Liver (tissue), 9 donors: ENCODE results near the gene DSG2. TPM values are rescaled to one million over a fixed set of nuclear protein-coding genes. Genes with fewer than 3 reads are reported as not detected.

Experiments used
- DNase-seq: peaks from one replicate; pipeline ENCODE4 v3.0.0-alpha.2; 2017; ENCODE audit warnings: low spot score
- H3K27ac ChIP-seq, 2 donors: one replicate each; pipeline ENCODE4 v1.7.0; 2013; ENCODE audit warnings: inconsistent platforms in 2 of 2, low read length in 2 of 2, control low read depth in 1 of 2, low read depth in 1 of 2, mild to moderate bottlenecking in 1 of 2
- H3K27me3 ChIP-seq, 4 donors: one replicate each; pipeline versions ENCODE4 v1.6.1 to v1.7.0; 2013; ENCODE audit warnings: low read length in 3 of 4, inconsistent platforms in 1 of 4, mild to moderate bottlenecking in 1 of 4, moderate library complexity in 1 of 4; ENCODE audit not compliant: control insufficient read depth in 4 of 4, insufficient read depth in 4 of 4
- H3K36me3 ChIP-seq, 4 donors: one replicate each; pipeline versions ENCODE4 v1.6.1 to v1.7.0; 2013; ENCODE audit warnings: low read length in 3 of 4, mild to moderate bottlenecking in 3 of 4, low read depth in 1 of 4, moderate library complexity in 1 of 4; ENCODE audit not compliant: control insufficient read depth in 4 of 4, insufficient read depth in 3 of 4
- H3K4me1 ChIP-seq, 4 donors: one replicate each; pipeline versions ENCODE4 v1.6.1 to v1.7.0; 2013; ENCODE audit warnings: low read length in 3 of 4, mild to moderate bottlenecking in 3 of 4, moderate library complexity in 1 of 4; ENCODE audit not compliant: control insufficient read depth in 4 of 4, insufficient read depth in 4 of 4
- H3K4me3 ChIP-seq, 3 donors: one replicate each; pipeline versions ENCODE4 v1.6.1 to v1.7.0; 2013; ENCODE audit warnings: low read length in 3 of 3, control low read depth in 1 of 3, low read depth in 1 of 3, mild to moderate bottlenecking in 1 of 3
- H3K9ac ChIP-seq, 2 donors: one replicate each; pipeline ENCODE4 v1.7.0; 2013; ENCODE audit warnings: low read length in 2 of 2, mild to moderate bottlenecking in 2 of 2, moderate library complexity in 2 of 2, control low read depth in 1 of 2, low read depth in 1 of 2
- H3K9me3 ChIP-seq, 4 donors: one replicate each; pipeline versions ENCODE4 v1.6.1 to v1.7.0; 2013; ENCODE audit warnings: low read length in 3 of 4; ENCODE audit not compliant: control insufficient read depth in 4 of 4
- EGR1 ChIP-seq, 2 donors: IDR thresholded peaks; 2 replicates each; pipeline ENCODE4 v1.6.1; 2016 to 2018; ENCODE audit warnings: antibody characterized with exemption in 2 of 2, low read depth in 2 of 2
- FOXA1 ChIP-seq: IDR thresholded peaks from 2 replicates; pipeline ENCODE4 v1.6.1; 2016; ENCODE audit warnings: antibody characterized with exemption
- FOXA2 ChIP-seq: IDR thresholded peaks from 2 replicates; pipeline ENCODE4 v1.6.1; 2016; ENCODE audit warnings: antibody characterized with exemption
- GABPA ChIP-seq, 2 donors: IDR thresholded peaks in 1 of 2; conservative IDR thresholded peaks in 1 of 2; 2 replicates each; pipeline ENCODE4 v1.6.1; 2016; ENCODE audit warnings: antibody characterized with exemption in 2 of 2, mild to moderate bottlenecking in 1 of 2, moderate library complexity in 1 of 2
- HNF4A ChIP-seq, 2 donors: conservative IDR thresholded peaks; 2 replicates each; pipeline ENCODE4 v1.6.1; 2016; ENCODE audit warnings: antibody characterized with exemption in 2 of 2, mild to moderate bottlenecking in 2 of 2
- HNF4G ChIP-seq: IDR thresholded peaks from 2 replicates; pipeline ENCODE4 v1.6.1; 2016; ENCODE audit warnings: antibody characterized with exemption
- JUND ChIP-seq, 2 donors: IDR thresholded peaks; 2 replicates each; pipeline ENCODE4 v1.6.1; 2016; ENCODE audit warnings: antibody characterized with exemption in 2 of 2
- NR2F2 ChIP-seq: IDR thresholded peaks from 2 replicates; pipeline ENCODE4 v1.6.1; 2016; ENCODE audit warnings: antibody characterized with exemption
- RAD21 ChIP-seq, 2 donors: IDR thresholded peaks; 2 replicates each; pipeline ENCODE4 v1.6.1; 2016; ENCODE audit warnings: antibody characterized with exemption in 2 of 2, mild to moderate bottlenecking in 2 of 2
- RXRA ChIP-seq, 2 donors: IDR thresholded peaks; 2 replicates each; pipeline ENCODE4 v1.6.1; 2017 to 2018; ENCODE audit warnings: antibody characterized with exemption in 2 of 2, mild to moderate bottlenecking in 1 of 2
- SP1 ChIP-seq: IDR thresholded peaks from 2 replicates; pipeline ENCODE4 v1.6.1; 2018; ENCODE audit warnings: antibody characterized with exemption, mild to moderate bottlenecking
- TAF1 ChIP-seq: conservative IDR thresholded peaks from 2 replicates; pipeline ENCODE4 v1.6.1; 2016; ENCODE audit warnings: antibody characterized with exemption, mild to moderate bottlenecking
- YY1 ChIP-seq: IDR thresholded peaks from 2 replicates; pipeline ENCODE4 v1.6.1; 2016; ENCODE audit warnings: antibody characterized with exemption, mild to moderate bottlenecking
- WGBS: extraction: QIAGEN DNeasy Blood & Tissue Kit; methylation state at CpG from one replicate; pipeline ENCODE4 v1.1.7; 2013; 5-methylcytosine and 5-hydroxymethylcytosine counted together
- polyA plus RNA-seq, 2 donors: library from polyadenylated mRNA; stranded (reverse) in 1 of 2; unstranded in 1 of 2; fragments of 200-250 nt in 1 of 2; fragments of >200 nt in 1 of 2; fragmentation: Nextera tagmentation in 1 of 2; extraction: Ambion mirVana in 1 of 2; gene quantifications; one replicate each; pipeline versions ENCODE4 v1.2.1 to v1.2.3, GENCODE V29; 2013 to 2015
- total RNA-seq, 2 donors: library from RNA; depleted of rRNA; stranded (reverse); fragments of >200 nt; gene quantifications; one replicate each; pipeline ENCODE4 v1.2.3, GENCODE V29; 2014
- TF ChIP-seq, protein P1 (sequence below): IDR thresholded peaks from 2 replicates; pipeline ENCODE4 v1.6.1; 2016; ENCODE audit warnings: antibody characterized with exemption, mild to moderate bottlenecking
- TF ChIP-seq, protein P2 (sequence below): IDR thresholded peaks from 2 replicates; pipeline ENCODE4 v1.6.1; 2016; ENCODE audit warnings: antibody characterized with exemption
- TF ChIP-seq, protein P3 (sequence below): IDR thresholded peaks from 2 replicates; pipeline ENCODE4 v1.6.1; 2016; ENCODE audit warnings: antibody characterized with exemption
- TF ChIP-seq, protein P4 (sequence below): fragments of 150-350 bp; IDR thresholded peaks from 2 replicates; pipeline ENCODE4 v1.5.1; 2017; ENCODE audit warnings: improper control_type of control experiment, low read depth, low read length; ENCODE audit not compliant: missing input control
- TF ChIP-seq, protein P5 (sequence below): IDR thresholded peaks from 2 replicates; pipeline ENCODE4 v1.6.1; 2016; ENCODE audit warnings: antibody characterized with exemption
- donor health status: healthy.
- donor health status: healthy.
- donor health status: healthy.
- donor health status: healthy.
- donor health status: healthy.

The DSG2 gene
- total and polyA plus RNA-seq, 4 donors: 5.4 to 13.9 (median 9.6) TPM

DNA sequence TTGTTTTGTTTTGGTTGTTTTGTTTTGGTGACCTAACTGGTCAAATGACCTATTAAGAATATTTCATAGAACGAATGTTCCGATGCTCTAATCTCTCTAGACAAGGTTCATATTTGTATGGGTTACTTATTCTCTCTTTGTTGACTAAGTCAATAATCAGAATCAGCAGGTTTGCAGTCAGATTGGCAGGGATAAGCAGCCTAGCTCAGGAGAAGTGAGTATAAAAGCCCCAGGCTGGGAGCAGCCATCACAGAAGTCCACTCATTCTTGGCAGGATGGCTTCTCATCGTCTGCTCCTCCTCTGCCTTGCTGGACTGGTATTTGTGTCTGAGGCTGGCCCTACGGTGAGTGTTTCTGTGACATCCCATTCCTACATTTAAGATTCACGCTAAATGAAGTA is 93.7 kb downstream of the DSG2 start, which contains the start of gene TTR:
Gene TTR (plus strand): TSS at position 250 of the 400 bp plus-strand sequence. CDS start 26 bp downstream, at position 276.
- H3K9ac ChIP-seq: peak within 1 kb of the TSS; percentile 60 to 97
- DNase-seq: peak; percentile 77
- peak within 1 kb of the TSS; percentile 35 to 53 for H3K27ac ChIP-seq
- no peaks in the 10 kb centered on the region for H3K9me3 ChIP-seq
- H3K36me3 ChIP-seq: peaks cover 0 to 22% (median 7%) of the 10 kb centered on the region in 4 donors
- H3K4me1 ChIP-seq: peaks cover 2 to 64% (median 37%) of the 10 kb centered on the region in 4 donors
- no peaks in the 10 kb centered on the region for H3K27me3 ChIP-seq
- WGBS: 28% methylated on average over 5 of the region's 5 CpGs
- TF ChIP-seq FOXA1 (peak; percentile 89), EGR1 (IDR thresholded peaks at IDR 0.05; ENCODE audit: low read depth in 2 of 2) (no peak), GABPA (IDR thresholded peaks at IDR 0.05 in 1 of 2, conservative IDR thresholded peaks at IDR 0.05 in 1 of 2) (no peak), HNF4A (conservative IDR thresholded peaks at IDR 0.05) (peak; percentile 46 to 66), YY1 (peak; percentile 91), TAF1 (peak; percentile 100), SP1 (peak; percentile 78), NR2F2 (no peak), FOXA2 (peak; percentile 93), RXRA (IDR thresholded peaks at IDR 0.05) (peak in 1 of 2 donors; percentile 49), JUND (IDR thresholded peaks at IDR 0.05) (peak in 1 of 2 donors; percentile 41), RAD21 (IDR thresholded peaks at IDR 0.05) (peak; percentile 28 to 29), HNF4G (no peak)
- TF ChIP-seq, protein P1, sequence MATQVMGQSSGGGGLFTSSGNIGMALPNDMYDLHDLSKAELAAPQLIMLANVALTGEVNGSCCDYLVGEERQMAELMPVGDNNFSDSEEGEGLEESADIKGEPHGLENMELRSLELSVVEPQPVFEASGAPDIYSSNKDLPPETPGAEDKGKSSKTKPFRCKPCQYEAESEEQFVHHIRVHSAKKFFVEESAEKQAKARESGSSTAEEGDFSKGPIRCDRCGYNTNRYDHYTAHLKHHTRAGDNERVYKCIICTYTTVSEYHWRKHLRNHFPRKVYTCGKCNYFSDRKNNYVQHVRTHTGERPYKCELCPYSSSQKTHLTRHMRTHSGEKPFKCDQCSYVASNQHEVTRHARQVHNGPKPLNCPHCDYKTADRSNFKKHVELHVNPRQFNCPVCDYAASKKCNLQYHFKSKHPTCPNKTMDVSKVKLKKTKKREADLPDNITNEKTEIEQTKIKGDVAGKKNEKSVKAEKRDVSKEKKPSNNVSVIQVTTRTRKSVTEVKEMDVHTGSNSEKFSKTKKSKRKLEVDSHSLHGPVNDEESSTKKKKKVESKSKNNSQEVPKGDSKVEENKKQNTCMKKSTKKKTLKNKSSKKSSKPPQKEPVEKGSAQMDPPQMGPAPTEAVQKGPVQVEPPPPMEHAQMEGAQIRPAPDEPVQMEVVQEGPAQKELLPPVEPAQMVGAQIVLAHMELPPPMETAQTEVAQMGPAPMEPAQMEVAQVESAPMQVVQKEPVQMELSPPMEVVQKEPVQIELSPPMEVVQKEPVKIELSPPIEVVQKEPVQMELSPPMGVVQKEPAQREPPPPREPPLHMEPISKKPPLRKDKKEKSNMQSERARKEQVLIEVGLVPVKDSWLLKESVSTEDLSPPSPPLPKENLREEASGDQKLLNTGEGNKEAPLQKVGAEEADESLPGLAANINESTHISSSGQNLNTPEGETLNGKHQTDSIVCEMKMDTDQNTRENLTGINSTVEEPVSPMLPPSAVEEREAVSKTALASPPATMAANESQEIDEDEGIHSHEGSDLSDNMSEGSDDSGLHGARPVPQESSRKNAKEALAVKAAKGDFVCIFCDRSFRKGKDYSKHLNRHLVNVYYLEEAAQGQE: peak; percentile 97
- TF ChIP-seq, protein P2, sequence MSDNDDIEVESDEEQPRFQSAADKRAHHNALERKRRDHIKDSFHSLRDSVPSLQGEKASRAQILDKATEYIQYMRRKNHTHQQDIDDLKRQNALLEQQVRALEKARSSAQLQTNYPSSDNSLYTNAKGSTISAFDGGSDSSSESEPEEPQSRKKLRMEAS: peak; percentile 19
- TF ChIP-seq, protein P3, sequence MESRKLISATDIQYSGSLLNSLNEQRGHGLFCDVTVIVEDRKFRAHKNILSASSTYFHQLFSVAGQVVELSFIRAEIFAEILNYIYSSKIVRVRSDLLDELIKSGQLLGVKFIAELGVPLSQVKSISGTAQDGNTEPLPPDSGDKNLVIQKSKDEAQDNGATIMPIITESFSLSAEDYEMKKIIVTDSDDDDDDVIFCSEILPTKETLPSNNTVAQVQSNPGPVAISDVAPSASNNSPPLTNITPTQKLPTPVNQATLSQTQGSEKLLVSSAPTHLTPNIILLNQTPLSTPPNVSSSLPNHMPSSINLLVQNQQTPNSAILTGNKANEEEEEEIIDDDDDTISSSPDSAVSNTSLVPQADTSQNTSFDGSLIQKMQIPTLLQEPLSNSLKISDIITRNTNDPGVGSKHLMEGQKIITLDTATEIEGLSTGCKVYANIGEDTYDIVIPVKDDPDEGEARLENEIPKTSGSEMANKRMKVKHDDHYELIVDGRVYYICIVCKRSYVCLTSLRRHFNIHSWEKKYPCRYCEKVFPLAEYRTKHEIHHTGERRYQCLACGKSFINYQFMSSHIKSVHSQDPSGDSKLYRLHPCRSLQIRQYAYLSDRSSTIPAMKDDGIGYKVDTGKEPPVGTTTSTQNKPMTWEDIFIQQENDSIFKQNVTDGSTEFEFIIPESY: peak; percentile 30
- TF ChIP-seq, protein P4, sequence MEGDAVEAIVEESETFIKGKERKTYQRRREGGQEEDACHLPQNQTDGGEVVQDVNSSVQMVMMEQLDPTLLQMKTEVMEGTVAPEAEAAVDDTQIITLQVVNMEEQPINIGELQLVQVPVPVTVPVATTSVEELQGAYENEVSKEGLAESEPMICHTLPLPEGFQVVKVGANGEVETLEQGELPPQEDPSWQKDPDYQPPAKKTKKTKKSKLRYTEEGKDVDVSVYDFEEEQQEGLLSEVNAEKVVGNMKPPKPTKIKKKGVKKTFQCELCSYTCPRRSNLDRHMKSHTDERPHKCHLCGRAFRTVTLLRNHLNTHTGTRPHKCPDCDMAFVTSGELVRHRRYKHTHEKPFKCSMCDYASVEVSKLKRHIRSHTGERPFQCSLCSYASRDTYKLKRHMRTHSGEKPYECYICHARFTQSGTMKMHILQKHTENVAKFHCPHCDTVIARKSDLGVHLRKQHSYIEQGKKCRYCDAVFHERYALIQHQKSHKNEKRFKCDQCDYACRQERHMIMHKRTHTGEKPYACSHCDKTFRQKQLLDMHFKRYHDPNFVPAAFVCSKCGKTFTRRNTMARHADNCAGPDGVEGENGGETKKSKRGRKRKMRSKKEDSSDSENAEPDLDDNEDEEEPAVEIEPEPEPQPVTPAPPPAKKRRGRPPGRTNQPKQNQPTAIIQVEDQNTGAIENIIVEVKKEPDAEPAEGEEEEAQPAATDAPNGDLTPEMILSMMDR: no peak
- TF ChIP-seq, protein P5, sequence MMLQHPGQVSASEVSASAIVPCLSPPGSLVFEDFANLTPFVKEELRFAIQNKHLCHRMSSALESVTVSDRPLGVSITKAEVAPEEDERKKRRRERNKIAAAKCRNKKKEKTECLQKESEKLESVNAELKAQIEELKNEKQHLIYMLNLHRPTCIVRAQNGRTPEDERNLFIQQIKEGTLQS: no peak
- H3K4me3 ChIP-seq: peak within 1 kb of the TSS; percentile 41 to 74 (median 64)
